Stimulated activated CD8-positive, alpha-beta memory T cell treated with anti-CD3 and anti-CD28 coated beads, Interleukin-4, amount 100 ng/mL, for 48 hours (primary cell): ENCODE results near the gene RIN1.
"Not testable (repeated sequence)": the region's sequence is repeated elsewhere in the genome, so short reads cannot be mapped to it uniquely, and the experiment has no call there.

Experiments used
- DNase-seq: peaks from one replicate; pipeline ENCODE4 v3.0.0-alpha.2; 2020

Gene RIN1

DNA sequence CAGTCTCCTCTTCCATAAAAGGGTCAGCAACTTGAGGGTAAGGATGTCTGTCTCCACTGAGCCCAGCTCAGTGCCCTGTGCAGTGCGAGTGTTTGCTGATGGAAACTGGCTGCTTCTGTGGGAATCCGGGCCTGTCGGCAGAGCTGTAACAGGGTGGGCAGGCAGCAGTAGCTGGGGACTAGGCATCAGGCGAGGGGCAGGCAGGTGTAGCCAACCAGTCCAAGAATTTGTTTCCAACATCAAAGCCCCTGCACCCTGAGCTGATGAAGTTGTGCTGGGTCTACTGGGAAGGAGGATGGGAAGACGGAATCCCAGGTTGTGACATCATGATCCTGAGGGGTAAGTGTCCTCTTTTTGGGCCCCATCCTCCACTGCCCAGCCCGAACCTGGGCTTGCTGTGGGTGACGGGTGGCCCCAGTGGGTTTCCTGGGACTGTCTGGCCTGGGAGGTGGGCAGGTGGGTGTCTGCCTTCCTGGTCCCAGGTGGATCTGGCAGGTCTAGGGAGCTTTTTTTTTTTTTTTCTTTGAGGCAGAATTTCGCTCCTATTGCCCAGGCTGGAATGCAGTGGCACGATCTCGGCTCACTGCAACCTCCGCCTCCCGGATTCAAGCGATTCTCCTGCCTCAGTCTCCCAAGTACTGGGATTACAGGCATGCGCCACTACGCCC is 24.3 kb upstream of the RIN1 start:
- DNase-seq = no peak

DNA sequence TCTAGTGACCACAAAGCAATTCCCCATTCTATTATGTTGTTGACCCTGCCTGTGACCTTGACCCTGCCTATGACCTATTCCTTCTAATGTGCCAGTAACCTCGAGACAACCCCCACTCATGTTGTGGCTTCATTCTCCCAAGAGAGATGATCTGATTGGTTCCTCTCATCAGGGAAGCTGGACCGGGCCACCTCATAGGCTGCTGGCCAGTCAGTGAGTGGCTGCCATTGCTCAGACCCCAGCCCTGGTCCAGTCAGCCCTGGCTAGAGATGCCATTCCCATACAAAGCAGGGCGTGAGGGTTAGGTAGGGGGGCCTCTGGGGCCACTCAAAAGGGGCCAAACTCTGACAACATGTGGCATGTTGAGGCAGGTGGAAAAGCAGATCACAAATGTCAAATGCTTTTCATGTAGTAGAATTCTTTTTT is 23.4 kb upstream of the RIN1 start:
- no peak for DNase-seq

DNA sequence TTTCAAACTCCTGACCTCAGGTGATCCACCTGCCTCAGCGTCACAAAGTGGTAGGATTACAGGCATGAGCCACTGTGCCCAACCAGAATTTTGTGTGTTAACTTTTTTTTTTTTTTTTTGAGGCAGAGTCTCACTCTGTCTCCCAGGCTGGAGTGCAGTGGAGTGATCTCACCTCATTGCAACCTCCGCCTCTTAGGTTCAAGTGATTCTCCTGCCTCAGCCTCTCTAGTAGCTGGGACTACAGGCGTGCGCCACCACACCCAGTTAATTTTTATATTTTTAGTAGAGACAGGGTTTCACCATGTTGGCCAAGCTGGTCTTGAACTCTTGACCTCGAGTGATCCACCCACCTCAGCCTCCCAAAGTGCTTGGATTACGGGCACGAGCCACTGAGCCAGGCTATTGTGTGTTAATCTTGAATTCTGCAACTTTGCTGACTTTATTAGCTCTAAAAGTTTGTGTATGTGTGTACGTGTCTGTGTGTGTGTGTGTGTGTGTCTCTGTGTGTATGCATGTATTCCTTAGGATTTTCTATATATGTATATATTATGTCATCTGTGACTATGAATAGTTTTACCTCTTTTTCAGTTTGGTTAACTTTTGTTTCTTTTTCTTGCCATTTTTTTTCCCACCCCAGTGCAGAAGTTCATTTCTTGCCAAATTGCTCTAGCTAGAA is 14.5 kb upstream of the RIN1 start:
- DNase-seq = not testable (repeated sequence)

- DNase-seq = no peak
These were observed 12.8 kb upstream of the RIN1 start for GRCh38 chr11:66349084-66349386.

DNA sequence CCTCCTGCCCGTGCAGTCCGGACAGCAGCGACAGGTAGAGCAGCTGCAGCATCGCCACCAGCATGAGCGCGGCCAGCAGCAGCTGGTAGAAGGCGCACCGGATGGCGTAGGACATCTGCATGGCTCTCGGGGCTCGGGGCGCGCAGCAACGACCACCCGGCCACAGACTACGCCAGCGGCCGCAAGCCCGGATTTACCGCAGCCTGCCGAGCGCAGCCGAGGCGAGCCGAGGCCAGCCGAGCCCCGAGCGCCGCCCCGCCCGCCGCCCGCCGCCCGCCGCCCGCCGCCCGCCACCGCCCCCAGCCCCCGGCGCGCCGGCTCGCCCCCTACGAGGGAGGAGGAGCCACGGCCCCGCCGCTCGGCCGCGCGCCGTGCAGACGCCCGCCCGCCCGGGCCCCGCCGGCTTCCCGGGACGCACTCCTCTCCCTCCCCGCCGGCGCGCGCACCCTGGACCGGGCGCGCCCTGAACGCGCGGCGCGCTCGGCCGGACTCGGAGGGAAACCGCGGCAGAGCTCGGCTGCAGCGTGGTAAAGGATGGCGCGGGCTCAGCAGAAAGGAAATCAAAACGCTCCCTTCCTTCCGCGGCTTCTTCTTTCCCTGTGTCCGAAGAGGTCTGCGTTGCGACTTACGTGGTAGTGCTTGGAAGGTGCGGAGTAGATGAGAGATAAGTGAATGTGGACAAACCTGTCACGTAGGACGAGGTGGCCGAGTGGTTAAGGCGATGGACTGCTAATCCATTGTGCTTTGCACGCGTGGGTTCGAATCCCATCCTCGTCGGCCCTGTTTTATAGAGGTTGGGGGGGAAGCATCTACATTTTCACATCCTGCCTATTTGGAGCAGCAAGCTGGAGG is 11.4 kb upstream of the RIN1 start, which contains the start of gene B4GAT1:
Gene B4GAT1 (minus strand): TSS at position 205 of the 852 bp plus-strand sequence. CDS start 84 bp downstream, at position 121.
- DNase-seq = peak; percentile 91

DNA sequence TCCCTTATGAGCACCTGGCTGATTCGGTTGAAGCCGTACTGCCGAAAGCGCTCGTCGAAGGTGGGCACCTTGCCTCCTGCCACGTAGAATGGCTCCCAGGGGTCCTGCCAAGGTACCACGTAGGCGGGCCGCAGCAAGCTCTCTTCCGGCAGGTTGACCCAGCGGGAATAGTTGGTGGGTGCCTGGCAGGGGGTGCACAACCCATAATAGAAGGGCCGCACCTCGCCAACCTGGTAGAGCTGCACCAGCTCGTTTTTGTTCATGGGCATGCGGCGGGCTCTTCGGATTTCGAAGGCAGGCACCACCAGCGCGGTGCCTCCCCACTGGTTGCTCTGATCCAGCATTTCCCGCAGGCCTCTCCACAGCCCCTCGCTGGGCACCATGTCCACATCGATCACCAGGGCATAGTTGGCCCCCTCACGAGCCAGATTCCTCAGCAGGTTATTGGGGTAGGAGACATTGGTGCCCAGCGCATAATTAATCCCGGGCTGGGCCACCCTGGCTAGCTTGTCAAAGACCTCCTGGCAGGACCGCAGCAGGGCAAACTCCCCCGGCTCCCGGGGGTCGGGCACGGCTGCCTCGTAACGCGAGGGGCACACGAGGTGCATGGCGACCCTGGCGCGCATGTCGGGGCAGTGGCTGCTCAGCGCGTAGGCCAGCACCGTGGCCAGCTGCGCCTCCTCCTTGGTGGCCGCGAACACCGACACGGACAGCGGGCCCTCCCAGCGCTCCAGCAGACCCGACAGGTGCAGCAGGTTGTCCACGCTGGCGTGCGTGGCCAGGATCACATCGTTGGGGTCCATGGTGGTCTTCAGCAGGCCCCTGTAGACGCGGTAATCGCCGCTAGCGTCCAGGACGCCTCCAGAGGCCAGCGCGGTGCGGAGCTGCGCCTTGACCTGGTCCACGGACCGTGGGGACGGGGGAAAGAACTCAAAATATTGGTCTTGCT is 10.5 kb upstream of the RIN1 start:
- no peak for DNase-seq

DNA sequence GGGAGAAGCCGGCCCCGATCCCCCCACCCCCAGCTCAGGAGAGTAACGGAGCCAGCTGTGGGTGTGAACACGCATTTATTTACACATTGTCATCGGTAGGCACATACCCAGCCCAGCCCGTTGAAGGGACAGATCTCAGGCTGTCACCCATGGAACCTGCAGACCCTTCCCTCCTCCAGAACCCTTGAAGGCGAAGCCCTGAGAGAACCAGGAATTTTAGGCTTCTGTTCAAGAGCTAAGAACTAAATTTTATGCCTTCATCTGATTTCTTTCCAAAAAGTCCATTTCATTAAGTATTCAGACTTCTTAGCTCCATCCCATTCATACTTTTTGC is 9.0 kb upstream of the RIN1 start:
- no peak for DNase-seq

GRCh38 chr11:66344550-66345315 is 8.5 kb upstream of the RIN1 start, which contains the start of gene BRMS1:
TSS of gene BRMS1 (minus strand) at chr11:66345104. CDS start at chr11:66342234, 2,870 bp downstream.
- peak; percentile 99 for DNase-seq

DNA sequence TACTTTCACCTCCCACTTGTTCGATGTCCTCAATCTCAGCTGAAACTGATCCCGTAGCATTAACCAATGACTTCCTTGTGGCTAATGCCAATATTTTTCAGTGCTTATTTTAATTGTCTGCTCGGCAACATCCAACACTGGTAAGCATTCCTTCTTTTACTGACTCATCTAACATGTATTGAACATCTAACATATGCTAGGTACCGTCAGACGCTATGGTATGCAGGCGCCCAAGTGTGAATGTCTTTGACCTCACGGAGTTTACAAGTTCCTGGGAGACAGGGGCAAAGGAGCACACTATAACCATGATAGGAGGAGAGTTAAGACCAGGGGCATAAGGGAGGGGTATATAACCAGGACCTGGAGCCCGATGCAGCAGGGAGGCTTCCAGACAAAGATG is 6.9 kb upstream of the RIN1 start:
- DNase-seq = no peak

DNA sequence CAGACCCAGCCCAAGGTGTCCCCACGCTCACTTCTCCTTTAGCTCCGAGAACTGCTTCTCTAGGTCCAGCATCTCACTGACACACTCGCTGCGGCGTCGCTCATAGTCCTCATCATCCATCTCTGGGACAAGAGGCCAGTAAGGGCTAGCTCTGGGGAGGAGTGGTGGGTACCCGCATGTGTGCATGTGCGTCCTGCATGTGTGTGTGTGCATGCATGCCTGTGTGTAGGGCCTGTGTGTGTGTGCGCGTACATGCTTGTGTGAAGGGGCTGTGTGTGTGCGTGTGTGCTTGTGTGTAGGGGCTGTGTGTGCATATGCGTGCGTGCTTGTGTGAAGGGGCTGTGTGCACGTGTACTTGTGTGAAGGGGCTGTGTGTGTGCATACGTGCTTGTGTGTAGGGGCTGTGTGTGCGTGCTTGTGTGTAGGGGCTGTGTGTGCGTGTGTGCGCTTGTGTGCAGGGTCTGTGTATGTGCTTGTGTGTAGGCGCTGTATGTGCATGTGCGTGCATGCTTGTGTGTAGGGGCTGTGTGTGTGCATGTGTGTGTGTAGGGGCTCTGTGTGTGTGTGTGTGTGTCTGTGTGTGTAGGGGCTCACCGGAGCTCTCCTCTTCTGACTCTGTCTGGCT is 5.4 kb upstream of the RIN1 start:
- DNase-seq = no peak

DNA sequence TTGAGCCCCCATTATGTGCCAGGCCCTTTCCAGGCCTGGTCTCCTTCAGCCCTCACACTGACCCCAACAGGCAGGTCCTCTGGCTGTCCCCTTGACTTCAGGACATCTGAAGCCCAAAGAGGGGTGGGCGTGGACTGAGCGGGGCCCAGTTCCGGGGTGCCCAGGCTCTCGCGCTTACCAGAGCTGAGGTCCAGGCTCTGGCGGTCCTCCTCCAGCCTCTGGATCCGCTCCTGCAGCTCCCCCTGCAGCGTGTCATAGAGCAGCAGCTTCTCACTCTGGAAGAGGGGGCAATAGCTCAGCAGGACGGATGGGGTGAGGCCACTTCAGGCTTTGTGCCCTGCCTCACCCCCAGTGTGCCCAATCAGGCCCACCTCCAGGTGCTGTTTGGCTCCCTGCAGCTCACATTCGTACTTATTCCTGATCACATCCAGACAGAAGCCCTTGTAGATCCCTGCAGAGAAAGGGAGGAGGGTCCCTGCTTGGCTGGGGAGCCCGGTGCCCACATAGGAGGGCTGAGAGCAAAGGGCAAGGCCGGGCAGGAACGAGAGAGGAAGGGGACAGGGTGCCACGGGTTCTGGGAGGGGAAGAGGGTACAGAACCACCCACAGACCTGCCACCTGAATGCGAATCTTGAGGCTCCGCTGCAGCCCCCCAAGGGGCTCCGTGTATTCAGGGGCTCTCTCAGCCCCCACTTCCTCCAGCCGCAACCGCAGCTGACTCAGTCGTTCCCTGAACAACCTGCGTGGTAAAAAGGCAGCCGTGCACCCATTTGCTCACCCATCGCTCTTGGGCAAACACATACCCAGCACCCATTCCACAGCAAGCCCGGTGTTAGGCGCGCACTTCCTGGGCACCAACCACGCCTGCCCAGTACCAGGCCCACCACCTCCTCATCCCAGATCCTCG is 4.6 kb upstream of the RIN1 start:
- DNase-seq = no peak

DNA sequence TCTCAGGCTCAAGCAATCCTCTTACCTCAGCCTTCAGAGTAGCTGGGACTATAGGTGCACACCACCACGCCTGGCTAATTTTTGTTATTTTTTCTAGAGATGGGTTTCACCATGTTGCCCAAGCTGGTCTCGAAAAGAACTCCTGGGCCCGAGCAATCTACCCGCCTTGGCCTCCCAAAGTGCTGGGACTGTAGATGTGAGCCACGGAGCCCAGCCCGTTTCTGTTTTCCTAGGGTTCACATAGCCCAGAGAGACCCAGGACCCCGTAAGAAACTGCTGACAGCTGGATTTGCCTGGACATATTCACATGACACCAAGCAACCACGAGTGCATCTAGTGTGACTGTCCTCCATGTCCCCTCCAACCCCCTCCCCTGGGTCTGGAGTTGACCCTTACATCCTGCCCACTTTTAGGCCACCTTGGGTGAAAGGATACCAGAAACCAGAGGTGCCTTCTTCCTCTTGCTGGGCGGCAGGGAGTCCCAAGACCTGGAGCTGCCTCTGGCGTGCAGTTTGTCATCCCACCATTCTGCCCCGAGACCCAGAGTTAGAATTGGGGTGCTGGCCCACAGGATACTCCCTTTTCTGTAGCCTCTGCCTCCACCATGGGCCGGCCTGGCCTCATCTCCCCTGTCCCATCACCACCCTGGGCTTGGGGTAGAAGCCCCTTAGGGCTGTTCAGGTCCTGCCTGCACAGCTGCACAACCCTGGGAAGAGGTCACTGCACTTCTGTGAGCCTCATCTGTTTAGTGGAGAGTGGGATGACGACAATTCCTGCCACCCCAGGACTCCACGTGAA is 3.7 kb upstream of the RIN1 start:
- no peak for DNase-seq

GRCh38 chr11:66339162-66339675 is 3.0 kb upstream of the RIN1 start:
- no peak for DNase-seq

GRCh38 chr11:66338276-66339161 is 2.3 kb upstream of the RIN1 start:
- DNase-seq = no peak

DNA sequence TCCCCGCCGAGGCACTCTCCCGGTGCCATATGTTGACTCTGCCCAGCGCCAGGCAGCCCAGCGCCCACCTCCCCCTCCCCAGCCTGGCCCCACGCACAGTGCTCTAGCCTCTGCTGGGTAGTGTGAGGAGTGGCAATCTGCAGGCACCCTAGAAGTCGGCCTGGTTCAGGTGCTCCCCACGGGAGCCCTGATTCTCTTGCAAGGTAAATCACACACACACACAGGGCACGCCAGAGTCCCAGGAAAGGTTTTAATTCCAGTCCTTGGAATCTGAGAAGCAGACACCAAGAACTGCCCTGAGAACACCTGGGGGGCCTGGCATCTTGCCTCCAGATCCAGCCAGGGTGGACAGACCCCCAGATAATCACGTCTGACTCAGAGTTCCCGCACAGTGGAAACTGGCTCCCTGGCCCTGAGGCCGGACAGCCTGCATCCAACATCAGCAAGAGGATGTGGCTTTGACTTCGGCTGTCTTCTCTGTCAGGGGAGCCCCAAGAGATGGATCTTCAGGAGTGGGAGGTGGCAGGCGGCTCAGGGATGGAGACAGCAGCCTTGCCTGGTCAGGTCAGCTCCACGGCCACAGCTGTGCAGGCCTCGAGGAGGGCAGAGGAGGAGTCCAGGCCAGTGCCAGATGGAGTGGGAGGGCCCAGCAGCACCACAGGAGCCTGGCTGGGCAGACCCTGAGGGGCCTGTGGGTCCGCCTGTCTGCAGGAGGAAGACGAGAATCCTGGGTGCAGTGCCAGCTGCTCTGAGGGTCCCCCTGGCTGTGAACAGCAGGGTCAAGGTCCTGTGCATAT is 1.1 kb upstream of the RIN1 start:
- DNase-seq = no peak

GRCh38 chr11:66335531-66336233 is 552 bp downstream of the RIN1 start:
- no peak for DNase-seq
